Thyroid gland (tissue), 4 donors: Measurements from ENCODE around the gene GTF2B.

Experiments used
- CTCF ChIP-seq, 6 experiments: fragments of 200-600 bp in 3 of 6; fragments of 450-650 bp in 3 of 6; sonication (generic) in 3 of 6; IDR thresholded peaks; one replicate each; pipeline ENCODE4 v1.5.1; 2016 to 2019; ENCODE audit warnings: antibody characterized with exemption in 6 of 6, mild to moderate bottlenecking in 2 of 6, inconsistent platforms in 1 of 6, moderate library complexity in 1 of 6
- POLR2A ChIP-seq, 2 donors: fragments of 450-650 bp; IDR thresholded peaks; one replicate each; pipeline ENCODE4 v1.6.1; 2017; ENCODE audit warnings: antibody characterized with exemption in 2 of 2, mild to moderate bottlenecking in 2 of 2, moderate library complexity in 1 of 2

GRCh38 chr1:88936760-88937342, 45.5 kb upstream of the GTF2B start:
- TF ChIP-seq CTCF (IDR thresholded peaks at IDR 0.05) (no peak), POLR2A (IDR thresholded peaks at IDR 0.05) (no peak)
